Measurements from ENCODE around the gene HBB. TPM values are rescaled to one million over a fixed set of nuclear protein-coding genes. Genes with fewer than 3 reads are reported as not detected.
A peak's percentile ranks its signal among the peaks of the same experiment; 100 is the strongest.

Gene HBB
- total RNA-seq, 2 donors from 2014 or later = 10.2 to 257 TPM

GRCh38 chr11:5210376-5210885 is 16.4 kb downstream of the HBB start:
- H3K9me3 ChIP-seq = no peaks in the 10 kb centered on the region
- no peak overlapping the region for H3K27ac ChIP-seq
- no peaks in the 10 kb centered on the region for H3K36me3 ChIP-seq
- no peak for ATAC-seq (ENCODE audit: insufficient number of reproducible peaks, low FRiP score, low read depth)
- no peak overlapping the region for H3K4me3 ChIP-seq
- no peaks in the 10 kb centered on the region for H3K27me3 ChIP-seq (replicated peaks; ENCODE audit: insufficient read depth)
- TF ChIP-seq CTCF (IDR thresholded peaks at IDR 0.05) = no peak
- H3K4me1 ChIP-seq (ENCODE audit: control insufficient read depth in 1 of 2, low read depth in 2 of 2) = no peaks in the 10 kb centered on the region
- DNase-seq (ENCODE audit: low spot score) = no peak

DNA sequence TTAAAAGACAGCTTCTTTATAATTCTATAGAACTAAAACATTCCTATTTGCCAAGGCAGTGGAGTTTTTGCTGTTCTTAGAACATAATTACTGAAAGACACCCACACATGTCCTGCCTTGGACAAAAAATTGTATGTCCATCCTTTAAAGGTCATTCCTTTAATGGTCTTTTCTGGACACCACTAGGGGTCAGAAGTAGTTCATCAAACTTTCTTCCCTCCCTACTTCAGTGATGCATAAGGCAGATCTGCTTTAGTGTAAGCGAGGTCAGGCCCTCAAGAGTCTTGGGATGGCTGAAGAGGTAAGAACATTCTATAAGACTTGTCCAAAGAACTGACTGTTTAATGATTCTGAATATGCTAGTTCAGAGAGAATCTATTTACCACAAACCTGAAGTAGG is 22.1 kb downstream of the HBB start:
- ATAC-seq (ENCODE audit: insufficient number of reproducible peaks, low FRiP score, low read depth) = no peak
- no peaks in the 10 kb centered on the region for H3K27me3 ChIP-seq (replicated peaks; ENCODE audit: insufficient read depth)
- no peaks in the 10 kb centered on the region for H3K4me1 ChIP-seq (ENCODE audit: control insufficient read depth in 1 of 2, low read depth in 2 of 2)
- DNase-seq (ENCODE audit: low spot score) = no peak
- H3K4me3 ChIP-seq = no peak overlapping the region
- peak; percentile 13 for TF ChIP-seq CTCF (IDR thresholded peaks at IDR 0.05)
- H3K27ac ChIP-seq = no peak overlapping the region
- H3K36me3 ChIP-seq = no peaks in the 10 kb centered on the region
- no peaks in the 10 kb centered on the region for H3K9me3 ChIP-seq

DNA sequence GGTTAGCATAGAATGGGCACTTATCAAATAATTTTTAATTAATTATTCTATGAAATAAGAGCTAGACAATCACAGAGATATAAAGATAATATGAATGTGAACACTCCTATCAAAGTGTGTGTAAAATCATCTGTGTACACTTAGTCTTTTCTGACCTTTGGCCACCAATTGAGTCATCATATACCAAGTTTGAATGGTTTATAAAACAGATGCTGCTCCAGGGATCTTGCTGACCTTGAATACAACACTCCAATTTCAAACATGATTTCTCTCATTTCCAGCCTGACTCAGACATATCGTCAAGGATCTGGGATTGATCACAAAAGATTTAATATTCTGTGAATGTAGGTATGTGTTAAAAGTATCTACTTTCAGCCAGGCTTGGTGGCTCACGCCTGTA is 23.5 kb downstream of the HBB start:
- TF ChIP-seq CTCF (IDR thresholded peaks at IDR 0.05) = no peak
- Histone ChIP-seq H3K4me3 (no peak overlapping the region), H3K4me1 (ENCODE audit: control insufficient read depth in 1 of 2, low read depth in 2 of 2) (no peaks in the 10 kb centered on the region), H3K27ac (no peak overlapping the region), H3K27me3 (replicated peaks; ENCODE audit: insufficient read depth) (no peaks in the 10 kb centered on the region), H3K36me3 (no peaks in the 10 kb centered on the region), H3K9me3 (no peaks in the 10 kb centered on the region)
- ATAC-seq (ENCODE audit: insufficient number of reproducible peaks, low FRiP score, low read depth) (no peak), DNase-seq (ENCODE audit: low spot score) (no peak)

DNA sequence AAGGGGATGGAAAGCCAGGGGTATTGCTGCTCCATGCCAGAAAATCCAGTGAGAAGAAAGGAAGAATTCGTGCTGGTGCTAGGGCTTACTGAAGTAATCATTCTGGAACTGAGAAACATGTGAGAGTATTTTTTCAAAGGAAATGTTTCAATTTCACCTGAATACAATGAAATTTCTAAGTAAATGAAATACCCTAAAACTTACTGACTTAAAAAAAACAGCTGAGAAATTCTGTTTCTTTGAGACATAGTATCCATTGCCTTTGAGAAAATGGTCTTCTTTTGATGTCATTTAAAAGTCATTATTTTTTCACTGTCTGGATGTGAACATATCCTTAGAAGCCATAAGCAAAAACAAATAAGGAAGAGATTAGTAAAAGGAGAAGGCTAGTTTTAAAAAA is 26.3 kb downstream of the HBB start, which contains the start of gene OR51V1:
OR51V1 (minus strand) TSS at position 101 of the 400 bp plus-strand sequence; CDS start at position 101, 0 bp downstream.
- no peak for DNase-seq (ENCODE audit: low spot score)
- Histone ChIP-seq H3K27ac (no peak within 1 kb of the TSS), H3K4me3 (no peak within 1 kb of the TSS), H3K36me3 (no peaks in the 10 kb centered on the region), H3K9me3 (no peaks in the 10 kb centered on the region), H3K4me1 (ENCODE audit: control insufficient read depth in 1 of 2, low read depth in 2 of 2) (no peaks in the 10 kb centered on the region), H3K27me3 (replicated peaks; ENCODE audit: insufficient read depth) (no peaks in the 10 kb centered on the region)
- no peak for ATAC-seq (ENCODE audit: insufficient number of reproducible peaks, low FRiP score, low read depth)
- TF ChIP-seq CTCF (IDR thresholded peaks at IDR 0.05) = no peak

GRCh38 chr11:5198285-5198684 is 28.6 kb downstream of the HBB start:
- Histone ChIP-seq H3K27me3 (replicated peaks; ENCODE audit: insufficient read depth) (no peaks in the 10 kb centered on the region), H3K4me3 (no peak overlapping the region), H3K9me3 (no peaks in the 10 kb centered on the region), H3K4me1 (ENCODE audit: control insufficient read depth in 1 of 2, low read depth in 2 of 2) (no peaks in the 10 kb centered on the region), H3K36me3 (no peaks in the 10 kb centered on the region), H3K27ac (no peak overlapping the region)
- TF ChIP-seq CTCF (IDR thresholded peaks at IDR 0.05) = no peak
- DNase-seq (ENCODE audit: low spot score) (no peak), ATAC-seq (ENCODE audit: insufficient number of reproducible peaks, low FRiP score, low read depth) (no peak)

Data from thoracic aorta (tissue), 2 donors.